AG04450 (cell line): ENCODE measurements around the gene EPC1. TPM values are rescaled to one million over a fixed set of nuclear protein-coding genes. Genes with fewer than 3 reads are reported as not detected.

Source experiments
- CTCF ChIA-PET: fragments of 300-600, 350-600 bp; formaldehyde crosslinking; extraction: SDS; loops from one replicate; lab custom pipeline; 2022; ENCODE audit warnings: antibody characterized with exemption, inconsistent platforms; lab: Charles Lee
- POLR2A ChIA-PET: fragments of 350-600 bp; formaldehyde crosslinking; extraction: SDS; loops from one replicate; lab custom pipeline; 2021; ENCODE audit warnings: antibody characterized with exemption, inconsistent platforms; lab: Yijun Ruan, JAX
- DNase-seq: peaks from one replicate; pipeline ENCODE4 v3.0.0-alpha.2; 2011; ENCODE audit warnings: low read depth, low spot score
- H3K27ac ChIP-seq: one replicate; pipeline ENCODE4 v1.5.1; 2012; ENCODE audit warnings: low read depth, low read length, control low read depth
- H3K27me3 ChIP-seq: one replicate; pipeline ENCODE4 v1.6.0; 2012; ENCODE audit warnings: low read length; ENCODE audit not compliant: control insufficient read depth, insufficient read depth
- H3K4me3 ChIP-seq: 2 replicates; pipeline ENCODE4 v1.5.1; 2011; ENCODE audit warnings: mild to moderate bottlenecking, low read depth, low read length, control low read depth
- H3K9me3 ChIP-seq: 2 replicates; pipeline ENCODE4 v1.5.1; 2012; ENCODE audit warnings: low read length; ENCODE audit not compliant: control insufficient read depth, insufficient read depth
- CTCF ChIP-seq: IDR thresholded peaks from 2 replicates; pipeline ENCODE4 v1.5.1; 2011; ENCODE audit warnings: low read depth, low read length, control low read depth, inconsistent platforms
- polyA plus RNA-seq: library from polyadenylated mRNA; depleted of rRNA; stranded (reverse); fragments of >200 nt; gene quantifications from 2 replicates; pipeline ENCODE4 v1.2.3, GENCODE V29; 2011

Gene EPC1
- polyA plus RNA-seq, 1 experiment, result 34.1 TPM

GRCh38 chr10:32373031-32373430 is 26.1 kb upstream of the EPC1 start:
- Histone ChIP-seq H3K9me3 (no peaks in the 10 kb centered on the region), H3K27ac (no peak overlapping the region), H3K27me3 (no peaks in the 10 kb centered on the region), H3K4me3 (no peak overlapping the region)
- no peak for DNase-seq
- ChIA-PET CTCF (interaction anchor here (1.2 to 1.4 kb wide), 2 partner anchors 27 to 637 kb away, joined by 5 read pairs; no protein-coding TSS in a partner anchor), POLR2A (interaction anchor here (0.7 kb wide), 1 partner anchor 589 kb away, joined by 3 read pairs; no protein-coding TSS in a partner anchor)
- no peak for TF ChIP-seq CTCF

- no peaks in the 10 kb centered on the region for H3K27me3 ChIP-seq
- no peaks in the 10 kb centered on the region for H3K9me3 ChIP-seq
- H3K4me3 ChIP-seq, result no peak overlapping the region
- no peak for DNase-seq
- POLR2A ChIA-PET, result no interaction called here
- TF ChIP-seq CTCF, result no peak
- CTCF ChIA-PET, result interaction anchor here (1.2 kb wide), 1 partner anchor 26 kb away, joined by 5 read pairs; no protein-coding TSS in a partner anchor
- no peak overlapping the region for H3K27ac ChIP-seq
Observed at GRCh38 chr10:32372000-32372875, 25.3 kb upstream of the EPC1 start.

- no peaks in the 10 kb centered on the region for H3K9me3 ChIP-seq
- H3K27ac ChIP-seq, result no peak overlapping the region
- no peaks in the 10 kb centered on the region for H3K27me3 ChIP-seq
- DNase-seq, result no peak
- TF ChIP-seq CTCF, result no peak
- ChIA-PET CTCF (no interaction called here), POLR2A (no interaction called here)
- no peak overlapping the region for H3K4me3 ChIP-seq
Observed at GRCh38 chr10:32371101-32371500, 24.1 kb upstream of the EPC1 start.

- peak; percentile 38 for DNase-seq
- ChIA-PET POLR2A (no interaction called here), CTCF (interaction anchor here (0.7 to 3.7 kb wide), 6 partner anchors 8 to 177 kb away, joined by 3 to 20 read pairs (median 8); no protein-coding TSS in a partner anchor)
- H3K9me3 ChIP-seq, result no peaks in the 10 kb centered on the region
- no peak overlapping the region for H3K27ac ChIP-seq
- no peaks in the 10 kb centered on the region for H3K27me3 ChIP-seq
- peak; percentile 76 for TF ChIP-seq CTCF
- no peak overlapping the region for H3K4me3 ChIP-seq
Observed at GRCh38 chr10:32367793-32368453, 21.0 kb upstream of the EPC1 start.
